OCI-LY7 (cell line): ENCODE results near the gene DDN.

ENCODE experiments used
- EZH2phosphoT487 ChIP-seq: fragments of 200-600 bp; sonication (generic); IDR thresholded peaks from 2 replicates; pipeline ENCODE4 v1.6.1; 2018; ENCODE audit warnings: low read depth, borderline replicate concordance, mild to moderate bottlenecking, mixed run types, antibody characterized with exemption, low read length, moderate library complexity, mixed read lengths
- TF ChIP-seq, protein P1 (sequence below): fragments of 200-600 bp; sonication (generic); conservative IDR thresholded peaks from 2 replicates; pipeline ENCODE4 v1.5.1; 2014; ENCODE audit warnings: mild to moderate bottlenecking, antibody characterized with exemption, low read length, moderate library complexity, mixed read lengths

DNA sequence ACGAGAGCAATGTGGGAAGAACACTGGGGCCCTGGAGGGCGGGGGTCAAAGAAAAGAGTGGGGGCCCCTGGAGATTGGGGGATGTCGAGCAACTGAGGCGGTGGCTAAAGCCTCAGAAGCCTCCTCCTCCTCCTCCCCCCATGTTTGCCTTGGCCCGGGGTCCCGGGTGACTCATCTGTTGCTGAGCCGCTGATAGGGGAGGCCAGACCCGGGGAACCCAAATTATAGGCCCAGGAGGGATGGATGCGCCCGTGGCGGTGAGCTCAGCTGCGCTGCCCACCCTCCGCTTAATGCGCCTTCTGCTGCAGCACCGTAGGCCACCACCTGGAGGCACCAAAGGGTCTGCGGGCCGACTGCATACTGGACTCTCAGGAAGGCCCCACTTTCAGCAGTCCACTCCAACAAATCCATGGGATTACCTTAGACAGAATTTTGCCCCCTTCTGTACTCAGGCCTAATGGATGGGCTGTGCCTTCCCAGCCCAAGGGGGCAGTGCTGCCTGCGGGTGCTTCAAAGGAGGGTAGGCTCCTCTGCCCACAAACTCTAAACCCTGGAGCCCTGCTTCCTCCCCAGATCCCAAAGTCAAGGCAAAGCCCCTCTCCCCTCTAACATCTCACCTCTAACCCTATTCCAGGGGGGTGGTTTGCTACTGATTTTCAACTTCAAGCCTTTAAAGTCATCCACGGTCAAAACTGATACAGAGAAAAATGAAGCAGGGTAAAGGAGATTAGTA is 25.1 kb downstream of the DDN start:
- TF ChIP-seq, protein P1, sequence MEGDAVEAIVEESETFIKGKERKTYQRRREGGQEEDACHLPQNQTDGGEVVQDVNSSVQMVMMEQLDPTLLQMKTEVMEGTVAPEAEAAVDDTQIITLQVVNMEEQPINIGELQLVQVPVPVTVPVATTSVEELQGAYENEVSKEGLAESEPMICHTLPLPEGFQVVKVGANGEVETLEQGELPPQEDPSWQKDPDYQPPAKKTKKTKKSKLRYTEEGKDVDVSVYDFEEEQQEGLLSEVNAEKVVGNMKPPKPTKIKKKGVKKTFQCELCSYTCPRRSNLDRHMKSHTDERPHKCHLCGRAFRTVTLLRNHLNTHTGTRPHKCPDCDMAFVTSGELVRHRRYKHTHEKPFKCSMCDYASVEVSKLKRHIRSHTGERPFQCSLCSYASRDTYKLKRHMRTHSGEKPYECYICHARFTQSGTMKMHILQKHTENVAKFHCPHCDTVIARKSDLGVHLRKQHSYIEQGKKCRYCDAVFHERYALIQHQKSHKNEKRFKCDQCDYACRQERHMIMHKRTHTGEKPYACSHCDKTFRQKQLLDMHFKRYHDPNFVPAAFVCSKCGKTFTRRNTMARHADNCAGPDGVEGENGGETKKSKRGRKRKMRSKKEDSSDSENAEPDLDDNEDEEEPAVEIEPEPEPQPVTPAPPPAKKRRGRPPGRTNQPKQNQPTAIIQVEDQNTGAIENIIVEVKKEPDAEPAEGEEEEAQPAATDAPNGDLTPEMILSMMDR = peak; percentile 60
- TF ChIP-seq EZH2phosphoT487 = no peak
